ENCODE results near the gene GIT1.

Gene GIT1

GRCh38 chr17:29589524-29590410 lies at the start of gene GIT1:
GIT1 (minus strand) TSS chr17:29589648; CDS start chr17:29589378, 270 bp downstream.
- Histone ChIP-seq H3K27ac (no peak within 1 kb of the TSS), H2AFZ (ENCODE audit: low read depth) (peak within 1 kb of the TSS; percentile 93), H3K4me3 (IDR thresholded peaks at IDR 0.05; ENCODE audit: insufficient read depth, low read depth, low read length) (no peak within 1 kb of the TSS), H3K4me1 (ENCODE audit: low read depth, poor library complexity, severe bottlenecking) (peaks cover 38% of the 10 kb centered on the region), H3K79me2 (ENCODE audit: insufficient read depth, low read depth) (peaks cover 16% of the 10 kb centered on the region; the same call in 1 of the 2 replicates), H3K9ac (peak within 1 kb of the TSS; percentile 46; the same call in 1 of the 2 replicates), H3K27me3 (ENCODE audit: insufficient read depth, low read depth) (no peaks in the 10 kb centered on the region), H4K20me1 (ENCODE audit: insufficient read depth) (no peaks in the 10 kb centered on the region), H3K36me3 (ENCODE audit: insufficient read depth) (no peaks in the 10 kb centered on the region), H3K4me2 (peak within 1 kb of the TSS; percentile 99)
- TF ChIP-seq CTCF (conservative IDR thresholded peaks at IDR 0.05; ENCODE audit: low read depth, low read length), result no peak

GRCh38 chr17:29633886-29634285 lies 44.4 kb upstream of the GIT1 start:
- H2AFZ ChIP-seq (ENCODE audit: low read depth), result no peak overlapping the region
- no peaks in the 10 kb centered on the region for H3K27me3 ChIP-seq (ENCODE audit: insufficient read depth, low read depth)
- no peaks in the 10 kb centered on the region for H4K20me1 ChIP-seq (ENCODE audit: insufficient read depth)
- no peak for TF ChIP-seq CTCF (conservative IDR thresholded peaks at IDR 0.05; ENCODE audit: low read depth, low read length)
- H3K4me2 ChIP-seq, result no peak overlapping the region
- no peak overlapping the region for H3K27ac ChIP-seq
- H3K4me1 ChIP-seq (ENCODE audit: low read depth, poor library complexity, severe bottlenecking), result peaks cover 5% of the 10 kb centered on the region
- H3K4me3 ChIP-seq (IDR thresholded peaks at IDR 0.05; ENCODE audit: insufficient read depth, low read depth, low read length), result no peak overlapping the region
- H3K9ac ChIP-seq, result no peak overlapping the region
- no peaks in the 10 kb centered on the region for H3K36me3 ChIP-seq (ENCODE audit: insufficient read depth)
- no peaks in the 10 kb centered on the region for H3K79me2 ChIP-seq (ENCODE audit: insufficient read depth, low read depth)

GRCh38 chr17:29630630-29631193 lies 41.3 kb upstream of the GIT1 start:
- H3K36me3 ChIP-seq (ENCODE audit: insufficient read depth), result no peaks in the 10 kb centered on the region
- no peak overlapping the region for H3K4me2 ChIP-seq
- no peaks in the 10 kb centered on the region for H3K79me2 ChIP-seq (ENCODE audit: insufficient read depth, low read depth)
- no peak overlapping the region for H3K9ac ChIP-seq
- TF ChIP-seq CTCF (conservative IDR thresholded peaks at IDR 0.05; ENCODE audit: low read depth, low read length), result no peak
- H4K20me1 ChIP-seq (ENCODE audit: insufficient read depth), result no peaks in the 10 kb centered on the region
- no peaks in the 10 kb centered on the region for H3K4me1 ChIP-seq (ENCODE audit: low read depth, poor library complexity, severe bottlenecking)
- H2AFZ ChIP-seq (ENCODE audit: low read depth), result no peak overlapping the region
- no peaks in the 10 kb centered on the region for H3K27me3 ChIP-seq (ENCODE audit: insufficient read depth, low read depth)
- no peak overlapping the region for H3K4me3 ChIP-seq (IDR thresholded peaks at IDR 0.05; ENCODE audit: insufficient read depth, low read depth, low read length)
- H3K27ac ChIP-seq, result no peak overlapping the region

- Histone ChIP-seq H3K4me1 (ENCODE audit: low read depth, poor library complexity, severe bottlenecking) (no peaks in the 10 kb centered on the region), H3K79me2 (ENCODE audit: insufficient read depth, low read depth) (no peaks in the 10 kb centered on the region), H3K9ac (no peak overlapping the region), H2AFZ (ENCODE audit: low read depth) (no peak overlapping the region), H3K36me3 (ENCODE audit: insufficient read depth) (no peaks in the 10 kb centered on the region), H3K4me3 (IDR thresholded peaks at IDR 0.05; ENCODE audit: insufficient read depth, low read depth, low read length) (no peak overlapping the region), H4K20me1 (ENCODE audit: insufficient read depth) (no peaks in the 10 kb centered on the region), H3K4me2 (no peak overlapping the region), H3K27ac (no peak overlapping the region), H3K27me3 (ENCODE audit: insufficient read depth, low read depth) (no peaks in the 10 kb centered on the region)
- no peak for TF ChIP-seq CTCF (conservative IDR thresholded peaks at IDR 0.05; ENCODE audit: low read depth, low read length)
Observed at GRCh38 chr17:29629839-29630238, 40.4 kb upstream of the GIT1 start.

Measured in KMS-11 (cell line).